ENCODE data around the gene SBNO2. TPM values are rescaled to one million over a fixed set of nuclear protein-coding genes. Genes with fewer than 3 reads are reported as not detected.

Gene SBNO2
- total RNA-seq, 1 donor from 2014 or later: 46.4 TPM

DNA sequence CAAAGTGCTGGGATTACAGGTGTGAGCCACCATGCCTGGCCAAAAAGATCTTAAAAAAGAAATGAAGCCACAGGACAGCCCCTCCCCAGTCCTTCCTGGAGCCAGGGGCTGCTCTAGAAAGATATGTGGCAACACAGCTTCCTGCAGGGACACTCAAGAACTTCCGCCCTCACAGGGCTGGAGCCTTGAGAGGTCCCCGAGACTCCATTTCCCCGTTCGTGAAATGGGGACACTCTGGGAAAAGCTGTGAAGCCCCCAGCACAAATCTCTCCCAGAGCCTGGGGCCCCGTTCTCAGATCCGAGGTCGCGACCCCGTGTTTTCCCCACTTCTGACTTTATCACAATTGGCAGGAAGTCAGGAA, 72.8 kb downstream of the SBNO2 start:
- Mint-ChIP-seq H3K9me3 (ENCODE audit: unreplicated experiment) (no peaks in the 10 kb centered on the region), H3K4me3 (ENCODE audit: unreplicated experiment) (no peak overlapping the region), H3K27ac (ENCODE audit: unreplicated experiment) (peak overlapping the region; percentile 98), H3K4me1 (ENCODE audit: unreplicated experiment) (peaks cover 11% of the 10 kb centered on the region), H3K27me3 (ENCODE audit: unreplicated experiment) (peaks cover 10% of the 10 kb centered on the region), H3K36me3 (ENCODE audit: low read depth, unreplicated experiment) (no peaks in the 10 kb centered on the region)
- peak; percentile 49 for DNase-seq (ENCODE audit: low spot score)
- TF ChIP-seq, protein P1, sequence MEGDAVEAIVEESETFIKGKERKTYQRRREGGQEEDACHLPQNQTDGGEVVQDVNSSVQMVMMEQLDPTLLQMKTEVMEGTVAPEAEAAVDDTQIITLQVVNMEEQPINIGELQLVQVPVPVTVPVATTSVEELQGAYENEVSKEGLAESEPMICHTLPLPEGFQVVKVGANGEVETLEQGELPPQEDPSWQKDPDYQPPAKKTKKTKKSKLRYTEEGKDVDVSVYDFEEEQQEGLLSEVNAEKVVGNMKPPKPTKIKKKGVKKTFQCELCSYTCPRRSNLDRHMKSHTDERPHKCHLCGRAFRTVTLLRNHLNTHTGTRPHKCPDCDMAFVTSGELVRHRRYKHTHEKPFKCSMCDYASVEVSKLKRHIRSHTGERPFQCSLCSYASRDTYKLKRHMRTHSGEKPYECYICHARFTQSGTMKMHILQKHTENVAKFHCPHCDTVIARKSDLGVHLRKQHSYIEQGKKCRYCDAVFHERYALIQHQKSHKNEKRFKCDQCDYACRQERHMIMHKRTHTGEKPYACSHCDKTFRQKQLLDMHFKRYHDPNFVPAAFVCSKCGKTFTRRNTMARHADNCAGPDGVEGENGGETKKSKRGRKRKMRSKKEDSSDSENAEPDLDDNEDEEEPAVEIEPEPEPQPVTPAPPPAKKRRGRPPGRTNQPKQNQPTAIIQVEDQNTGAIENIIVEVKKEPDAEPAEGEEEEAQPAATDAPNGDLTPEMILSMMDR (IDR thresholded peaks at IDR 0.05; ENCODE audit: unreplicated experiment): no peak

- H3K4me3 Mint-ChIP-seq (ENCODE audit: unreplicated experiment): no peak overlapping the region
- no peak for DNase-seq (ENCODE audit: low spot score)
- TF ChIP-seq, protein P1 (IDR thresholded peaks at IDR 0.05; ENCODE audit: unreplicated experiment): no peak
- H3K36me3 Mint-ChIP-seq (ENCODE audit: low read depth, unreplicated experiment): no peaks in the 10 kb centered on the region
- H3K9me3 Mint-ChIP-seq (ENCODE audit: unreplicated experiment): no peaks in the 10 kb centered on the region
- peaks cover 20% of the 10 kb centered on the region for H3K4me1 Mint-ChIP-seq (ENCODE audit: unreplicated experiment)
- peaks cover 12% of the 10 kb centered on the region for H3K27me3 Mint-ChIP-seq (ENCODE audit: unreplicated experiment)
- H3K27ac Mint-ChIP-seq (ENCODE audit: unreplicated experiment): peak overlapping the region; percentile 58
Measured at GRCh38 chr19:1098177-1099051, 75.7 kb downstream of the SBNO2 start.

- Mint-ChIP-seq H3K9me3 (ENCODE audit: unreplicated experiment) (no peaks in the 10 kb centered on the region), H3K4me1 (ENCODE audit: unreplicated experiment) (peaks cover 20% of the 10 kb centered on the region), H3K4me3 (ENCODE audit: unreplicated experiment) (no peak overlapping the region), H3K36me3 (ENCODE audit: low read depth, unreplicated experiment) (no peaks in the 10 kb centered on the region), H3K27ac (ENCODE audit: unreplicated experiment) (peak overlapping the region; percentile 31), H3K27me3 (ENCODE audit: unreplicated experiment) (peaks cover 12% of the 10 kb centered on the region)
- DNase-seq (ENCODE audit: low spot score): no peak
- TF ChIP-seq, protein P1 (IDR thresholded peaks at IDR 0.05; ENCODE audit: unreplicated experiment): no peak
Measured at GRCh38 chr19:1097810-1098176, 76.3 kb downstream of the SBNO2 start.

GRCh38 chr19:1094978-1095701, 78.9 kb downstream of the SBNO2 start, which contains the start of gene POLR2E:
Gene POLR2E, minus strand, starts transcription at chr19:1095375. Its CDS starts 60 bp downstream, at chr19:1095315.
- H3K4me1 Mint-ChIP-seq (ENCODE audit: unreplicated experiment): peaks cover 12% of the 10 kb centered on the region
- TF ChIP-seq, protein P1 (IDR thresholded peaks at IDR 0.05; ENCODE audit: unreplicated experiment): no peak

GRCh38 chr19:1094655-1094977, 79.5 kb downstream of the SBNO2 start:
- H3K27me3 Mint-ChIP-seq (ENCODE audit: unreplicated experiment): peaks cover 12% of the 10 kb centered on the region
- peaks cover 9% of the 10 kb centered on the region for H3K4me1 Mint-ChIP-seq (ENCODE audit: unreplicated experiment)
- H3K27ac Mint-ChIP-seq (ENCODE audit: unreplicated experiment): no peak overlapping the region

More at GRCh38 chr19:1094978-1095701, 78.9 kb downstream of the SBNO2 start, which contains the start of gene POLR2E:
- peak within 1 kb of the TSS; percentile 91 for H3K4me3 Mint-ChIP-seq (ENCODE audit: unreplicated experiment)
- no peaks in the 10 kb centered on the region for H3K9me3 Mint-ChIP-seq (ENCODE audit: unreplicated experiment)
- peaks cover 12% of the 10 kb centered on the region for H3K27me3 Mint-ChIP-seq (ENCODE audit: unreplicated experiment)
- no peak within 1 kb of the TSS for H3K27ac Mint-ChIP-seq (ENCODE audit: unreplicated experiment)
- no peaks in the 10 kb centered on the region for H3K36me3 Mint-ChIP-seq (ENCODE audit: low read depth, unreplicated experiment)
- peak; percentile 99 for DNase-seq (ENCODE audit: low spot score)

More at GRCh38 chr19:1094655-1094977, 79.5 kb downstream of the SBNO2 start:
- Mint-ChIP-seq H3K9me3 (ENCODE audit: unreplicated experiment) (no peaks in the 10 kb centered on the region), H3K36me3 (ENCODE audit: low read depth, unreplicated experiment) (no peaks in the 10 kb centered on the region), H3K4me3 (ENCODE audit: unreplicated experiment) (peak overlapping the region; percentile 91)
- DNase-seq (ENCODE audit: low spot score): no peak
- TF ChIP-seq, protein P1 (IDR thresholded peaks at IDR 0.05; ENCODE audit: unreplicated experiment): no peak

Data from endothelial cell (in vitro differentiated cells).